PC-3 (cell line): ENCODE measurements around the gene MAPRE3. TPM values are rescaled to one million over a fixed set of nuclear protein-coding genes. Genes with fewer than 3 reads are reported as not detected.

Experiments used
- ATAC-seq: fragments of 200-7000 bp; cut with Tn5 transposase; 2 replicates; pipeline ENCODE4 v1.9.1; 2020; ENCODE audit warnings: mild to moderate bottlenecking, moderate library complexity
- BruUV-seq: library from RNA; stranded (reverse); fragments of 400-500 nt; replicated peaks from 2 replicates; lab custom pipeline; 2021; lab: Mats Ljungman, UMichigan
- CTCF ChIA-PET: fragments of 300-600 bp; sonication (Branson Sonifier 250); formaldehyde crosslinking; loops from one replicate; lab custom pipeline; 2022; ENCODE audit warnings: antibody characterized with exemption; lab: Charles Lee
- POLR2A ChIA-PET: fragments of 300-600 bp; sonication (Branson Sonifier 250); formaldehyde crosslinking; loops from one replicate; lab custom pipeline; 2022; ENCODE audit warnings: antibody characterized with exemption; ENCODE audit not compliant: unreplicated experiment; lab: Charles Lee
- DNase-seq: peaks from one replicate; pipeline ENCODE4 v3.0.0-alpha.2; 2015
- H2AFZ ChIP-seq: fragments of 300-600 bp; sonication (generic); 2 replicates; pipeline ENCODE4 v1.6.0; 2016; ENCODE audit warnings: antibody characterized with exemption, low read length
- H3F3A ChIP-seq: fragments of 300-600 bp; sonication (generic); one replicate; pipeline ENCODE4 v1.6.0; 2017; ENCODE audit warnings: antibody characterized with exemption, low read length, control low read depth, mild to moderate bottlenecking; ENCODE audit not compliant: unreplicated experiment
- H3K27ac ChIP-seq: fragments of 300-600 bp; sonication (generic); 2 replicates; pipeline ENCODE4 v1.5.1; 2016; ENCODE audit warnings: mild to moderate bottlenecking, low read length
- H3K27me3 ChIP-seq: fragments of 300-600 bp; sonication (generic); 2 replicates; pipeline ENCODE4 v1.6.1; 2016; ENCODE audit warnings: low read length, mixed read lengths
- H3K36me3 ChIP-seq: fragments of 300-600 bp; sonication (generic); 2 replicates; pipeline ENCODE4 v1.6.1; 2016; ENCODE audit warnings: low read depth, mixed run types, low read length, mixed read lengths
- H3K4me1 ChIP-seq: fragments of 300-600 bp; sonication (generic); 2 replicates; pipeline ENCODE4 v1.5.1; 2016; ENCODE audit warnings: low read length; ENCODE audit not compliant: insufficient read depth
- H3K4me2 ChIP-seq: fragments of 300-600 bp; sonication (generic); 2 replicates; pipeline ENCODE4 v1.6.0; 2016; ENCODE audit warnings: low read length
- H3K4me3 ChIP-seq: fragments of 300-600 bp; sonication (generic); 2 replicates; pipeline ENCODE4 v1.5.1; 2016; ENCODE audit warnings: mild to moderate bottlenecking, low read length, mixed read lengths
- H3K79me2 ChIP-seq: fragments of 300-600 bp; sonication (generic); 2 replicates; pipeline ENCODE4 v1.6.1; 2017; ENCODE audit warnings: low read length, mixed read lengths
- H3K9ac ChIP-seq: fragments of 300-600 bp; sonication (generic); 2 replicates; pipeline ENCODE4 v1.6.0; 2016; ENCODE audit warnings: mild to moderate bottlenecking, low read length
- H3K9me2 ChIP-seq: fragments of 300-600 bp; sonication (generic); replicated peaks from 2 replicates; pipeline ENCODE4 v1.6.1; 2016; ENCODE audit warnings: mixed run types, low read length, mixed read lengths
- H3K9me3 ChIP-seq: fragments of 300-600 bp; sonication (generic); 2 replicates; pipeline ENCODE4 v1.6.1; 2016; ENCODE audit warnings: low read length, mixed read lengths
- H4K20me1 ChIP-seq: fragments of 300-600 bp; sonication (generic); 2 replicates; pipeline ENCODE4 v1.6.1; 2016; ENCODE audit warnings: low read length, mixed read lengths
- CTCF ChIP-seq: fragments of 300-600 bp; sonication (generic); conservative IDR thresholded peaks from 2 replicates; pipeline ENCODE4 v1.5.1; 2017; ENCODE audit warnings: antibody characterized with exemption, low read depth, mild to moderate bottlenecking, low read length
- EZH2 ChIP-seq: fragments of 300-600 bp; sonication (generic); IDR thresholded peaks from one replicate; pipeline ENCODE4 v1.6.1; 2017; ENCODE audit warnings: antibody characterized with exemption, mild to moderate bottlenecking, low read length; ENCODE audit not compliant: unreplicated experiment
- EZH2phosphoT487 ChIP-seq: fragments of 300-600 bp; sonication (generic); IDR thresholded peaks from 2 replicates; pipeline ENCODE4 v1.6.1; 2018; ENCODE audit warnings: mild to moderate bottlenecking, antibody characterized with exemption, low read length, borderline replicate concordance
- intact Hi-C: fragments of 100-400 bp; cut with micrococcal nuclease; formaldehyde crosslinking; loops from 2 replicates; pipeline ENCODE4 v1.9.0; 2023
- total RNA-seq: library from RNA; depleted of rRNA; stranded (reverse); fragments of >200 nt; gene quantifications from 2 replicates; pipeline ENCODE4 v1.2.3, GENCODE V29; 2014

The MAPRE3 gene
- total RNA-seq, 1 experiment from 2014 or later = 11.9 TPM

- Histone ChIP-seq H3K79me2 (no peaks in the 10 kb centered on the region), H3K4me2 (no peak overlapping the region), H3F3A (no peaks in the 10 kb centered on the region), H3K27me3 (no peaks in the 10 kb centered on the region), H3K4me3 (no peak overlapping the region), H4K20me1 (no peaks in the 10 kb centered on the region), H3K9me3 (no peaks in the 10 kb centered on the region), H3K9ac (no peak overlapping the region), H3K36me3 (no peaks in the 10 kb centered on the region), H3K4me1 (peaks cover 8% of the 10 kb centered on the region; the same call in 1 of the 2 replicates), H3K27ac (no peak overlapping the region), H3K9me2 (no peaks in the 10 kb centered on the region), H2AFZ (no peak overlapping the region)
- intact Hi-C loops = no loop called here
- ATAC-seq = no peak
- DNase-seq = no peak
- no peak for TF ChIP-seq CTCF
- no peak for TF ChIP-seq EZH2phosphoT487
- no peak for TF ChIP-seq EZH2
- ChIA-PET CTCF (no interaction called here), POLR2A (no interaction called here)
- BruUV-seq = no TSS peak
These were observed 84.3 kb downstream of the MAPRE3 start for GRCh38 chr2:27054721-27055120.

GRCh38 chr2:27057184-27057583 lies 86.7 kb downstream of the MAPRE3 start:
- Histone ChIP-seq H3K4me2 (no peak overlapping the region), H3K79me2 (no peaks in the 10 kb centered on the region), H4K20me1 (no peaks in the 10 kb centered on the region), H3K4me1 (peaks cover 5% of the 10 kb centered on the region; the same call in 1 of the 2 replicates), H3F3A (no peaks in the 10 kb centered on the region), H3K36me3 (no peaks in the 10 kb centered on the region), H3K27ac (no peak overlapping the region), H3K4me3 (no peak overlapping the region), H3K9ac (no peak overlapping the region), H2AFZ (no peak overlapping the region), H3K27me3 (no peaks in the 10 kb centered on the region), H3K9me3 (no peaks in the 10 kb centered on the region), H3K9me2 (no peaks in the 10 kb centered on the region)
- no peak for DNase-seq
- ChIA-PET CTCF (no interaction called here), POLR2A (no interaction called here)
- BruUV-seq = no TSS peak
- ATAC-seq = no peak
- intact Hi-C loops = no loop called here
- TF ChIP-seq EZH2phosphoT487 (no peak), EZH2 (no peak), CTCF (no peak)

- no peaks in the 10 kb centered on the region for H3K9me3 ChIP-seq
- H3K27ac ChIP-seq = no peak overlapping the region
- ChIA-PET CTCF (no interaction called here), POLR2A (no interaction called here)
- no peaks in the 10 kb centered on the region for H3K9me2 ChIP-seq
- no peaks in the 10 kb centered on the region for H3K36me3 ChIP-seq
- no peak overlapping the region for H3K4me2 ChIP-seq
- H4K20me1 ChIP-seq = no peaks in the 10 kb centered on the region
- no peak overlapping the region for H3K9ac ChIP-seq
- no peaks in the 10 kb centered on the region for H3K4me1 ChIP-seq
- no peaks in the 10 kb centered on the region for H3K27me3 ChIP-seq
- BruUV-seq = no TSS peak
- no peak overlapping the region for H2AFZ ChIP-seq
- ATAC-seq (no peak), DNase-seq (no peak)
- H3K4me3 ChIP-seq = no peak overlapping the region
- TF ChIP-seq EZH2phosphoT487 (no peak), EZH2 (no peak)
- no peaks in the 10 kb centered on the region for H3F3A ChIP-seq
- no peaks in the 10 kb centered on the region for H3K79me2 ChIP-seq
- intact Hi-C loops = no loop called here
These were observed 87.8 kb downstream of the MAPRE3 start for GRCh38 chr2:27058210-27058609.
